Mesothelial cell of epicardium (in vitro differentiated cells): ENCODE measurements around the gene RECQL5. TPM values are rescaled to one million over a fixed set of nuclear protein-coding genes. Genes with fewer than 3 reads are reported as not detected.

Experiments
- DNase-seq, 2 experiments: peaks; one replicate each; pipeline ENCODE4 v3.0.0; 2021; ENCODE audit warnings: low spot score in 2 of 2; ENCODE audit not compliant: unreplicated experiment in 2 of 2
- H3K27ac Mint-ChIP-seq: 2 replicates; pipeline ENCODE4 v1.8.0; 2021; ENCODE audit warnings: mixed read lengths
- H3K27me3 Mint-ChIP-seq: 2 replicates; pipeline ENCODE4 v1.8.0; 2021; ENCODE audit warnings: low read depth, mixed read lengths
- H3K36me3 Mint-ChIP-seq: 2 replicates; pipeline ENCODE4 v1.8.0; 2021; ENCODE audit warnings: mixed read lengths
- H3K4me1 Mint-ChIP-seq: 2 replicates; pipeline ENCODE4 v1.8.0; 2021; ENCODE audit warnings: mixed read lengths
- H3K4me3 Mint-ChIP-seq: 2 replicates; pipeline ENCODE4 v1.8.0; 2021; ENCODE audit warnings: mild to moderate bottlenecking, moderate library complexity, mixed read lengths
- H3K9me3 Mint-ChIP-seq: 2 replicates; pipeline ENCODE4 v1.8.0; 2021; ENCODE audit warnings: mixed read lengths
- CTCF ChIP-seq: fragments of 200-600 bp; sonication (generic); IDR thresholded peaks from one replicate; pipeline ENCODE4 v1.5.0; 2021; ENCODE audit warnings: antibody characterized with exemption; ENCODE audit not compliant: unreplicated experiment
- total RNA-seq: library from RNA; stranded (reverse); gene quantifications from 3 replicates; pipeline ENCODE4 v1.2.1, GENCODE V29; 2021

The RECQL5 gene
- total RNA-seq, 1 donor from 2014 or later: 62.6 TPM

GRCh38 chr17:75665981-75666380, 973 bp downstream of the RECQL5 start:
- DNase-seq: no peak
- peak overlapping the region; percentile 59 for H3K4me3 Mint-ChIP-seq
- TF ChIP-seq CTCF: no peak
- H3K27ac Mint-ChIP-seq: peak overlapping the region; percentile 83
- H3K4me1 Mint-ChIP-seq: peaks cover 17% of the 10 kb centered on the region
- H3K9me3 Mint-ChIP-seq: no peaks in the 10 kb centered on the region
- H3K36me3 Mint-ChIP-seq: peaks cover 24% of the 10 kb centered on the region
- H3K27me3 Mint-ChIP-seq: no peaks in the 10 kb centered on the region

- Mint-ChIP-seq H3K4me1 (peaks cover 17% of the 10 kb centered on the region), H3K36me3 (peaks cover 16% of the 10 kb centered on the region), H3K4me3 (no peak overlapping the region), H3K9me3 (no peaks in the 10 kb centered on the region), H3K27me3 (no peaks in the 10 kb centered on the region), H3K27ac (no peak overlapping the region)
- DNase-seq: no peak
- TF ChIP-seq CTCF: no peak
Measured at GRCh38 chr17:75664099-75664549, 2.8 kb downstream of the RECQL5 start.

GRCh38 chr17:75662511-75662910, 4.4 kb downstream of the RECQL5 start:
- no peak for TF ChIP-seq CTCF
- DNase-seq: no peak
- H3K27me3 Mint-ChIP-seq: no peaks in the 10 kb centered on the region
- H3K36me3 Mint-ChIP-seq: peaks cover 17% of the 10 kb centered on the region
- H3K27ac Mint-ChIP-seq: no peak overlapping the region
- no peaks in the 10 kb centered on the region for H3K9me3 Mint-ChIP-seq
- H3K4me3 Mint-ChIP-seq: no peak overlapping the region
- peaks cover 8% of the 10 kb centered on the region for H3K4me1 Mint-ChIP-seq

GRCh38 chr17:75661531-75661930, 5.4 kb downstream of the RECQL5 start:
- Mint-ChIP-seq H3K4me1 (peaks cover 8% of the 10 kb centered on the region), H3K27ac (no peak overlapping the region), H3K27me3 (no peaks in the 10 kb centered on the region), H3K36me3 (peaks cover 25% of the 10 kb centered on the region), H3K4me3 (no peak overlapping the region), H3K9me3 (no peaks in the 10 kb centered on the region)
- no peak for TF ChIP-seq CTCF
- DNase-seq: no peak

GRCh38 chr17:75658237-75658636, 8.7 kb downstream of the RECQL5 start:
- Mint-ChIP-seq H3K9me3 (no peaks in the 10 kb centered on the region), H3K27me3 (no peaks in the 10 kb centered on the region), H3K4me3 (no peak overlapping the region), H3K27ac (no peak overlapping the region), H3K36me3 (peaks cover 20% of the 10 kb centered on the region), H3K4me1 (no peaks in the 10 kb centered on the region)
- no peak for TF ChIP-seq CTCF
- DNase-seq: no peak

- no peak overlapping the region for H3K27ac Mint-ChIP-seq
- peaks cover 24% of the 10 kb centered on the region for H3K36me3 Mint-ChIP-seq
- H3K4me1 Mint-ChIP-seq: peaks cover 2% of the 10 kb centered on the region
- no peak for TF ChIP-seq CTCF
- H3K4me3 Mint-ChIP-seq: no peak overlapping the region
- H3K9me3 Mint-ChIP-seq: no peaks in the 10 kb centered on the region
- H3K27me3 Mint-ChIP-seq: no peaks in the 10 kb centered on the region
- DNase-seq: no peak
Measured at GRCh38 chr17:75654176-75654575, 12.8 kb downstream of the RECQL5 start.
